Measurements from ENCODE around the gene LANCL3.
"Not testable (repeated sequence)": the region's sequence is repeated elsewhere in the genome, so short reads cannot be mapped to it uniquely, and the experiment has no call there.

The LANCL3 gene

GRCh38 chrX:37571426-37572107, at the start of gene LANCL3:
Gene LANCL3 (plus strand): TSS chrX:37571661. CDS start chrX:37571871, 210 bp downstream.
- not testable (repeated sequence) for DNase-seq (ENCODE audit: low spot score)

- DNase-seq (ENCODE audit: low spot score): not testable (repeated sequence)
Measured at GRCh38 chrX:37523673-37524072, 47.8 kb upstream of the LANCL3 start.

GRCh38 chrX:37541991-37542390, 29.5 kb upstream of the LANCL3 start:
- no peak for DNase-seq (ENCODE audit: low spot score)

- no peak for DNase-seq (ENCODE audit: low spot score)
Measured at GRCh38 chrX:37542791-37543190, 28.7 kb upstream of the LANCL3 start.

GRCh38 chrX:37543324-37543723, 28.1 kb upstream of the LANCL3 start:
- no peak for DNase-seq (ENCODE audit: low spot score)

- DNase-seq (ENCODE audit: low spot score): not testable (repeated sequence)
Measured at GRCh38 chrX:37544531-37544930, 26.9 kb upstream of the LANCL3 start.

GRCh38 chrX:37545066-37545465, 26.4 kb upstream of the LANCL3 start:
- no peak for DNase-seq (ENCODE audit: low spot score)

- not testable (repeated sequence) for DNase-seq (ENCODE audit: low spot score)
Measured at GRCh38 chrX:37549619-37550018, 21.8 kb upstream of the LANCL3 start.

GRCh38 chrX:37553476-37553875, 18.0 kb upstream of the LANCL3 start:
- no peak for DNase-seq (ENCODE audit: low spot score)

- DNase-seq (ENCODE audit: low spot score): not testable (repeated sequence)
Measured at GRCh38 chrX:37565254-37565653, 6.2 kb upstream of the LANCL3 start.

- DNase-seq (ENCODE audit: low spot score): not testable (repeated sequence)
Measured at GRCh38 chrX:37570349-37570748, 1.1 kb upstream of the LANCL3 start.

GRCh38 chrX:37572108-37572587, 687 bp downstream of the LANCL3 start:
- DNase-seq (ENCODE audit: low spot score): not testable (repeated sequence)

GRCh38 chrX:37573121-37573520, 1.7 kb downstream of the LANCL3 start:
- DNase-seq (ENCODE audit: low spot score): not testable (repeated sequence)

GRCh38 chrX:37578045-37578444, 6.6 kb downstream of the LANCL3 start:
- no peak for DNase-seq (ENCODE audit: low spot score)

- DNase-seq (ENCODE audit: low spot score): no peak
Measured at GRCh38 chrX:37580080-37580479, 8.6 kb downstream of the LANCL3 start.

- not testable (repeated sequence) for DNase-seq (ENCODE audit: low spot score)
Measured at GRCh38 chrX:37587337-37587736, 15.9 kb downstream of the LANCL3 start.

GRCh38 chrX:37590047-37590446, 18.6 kb downstream of the LANCL3 start:
- DNase-seq (ENCODE audit: low spot score): no peak

GRCh38 chrX:37594755-37595382, 23.4 kb downstream of the LANCL3 start:
- DNase-seq (ENCODE audit: low spot score): no peak

GRCh38 chrX:37599729-37600128, 28.3 kb downstream of the LANCL3 start:
- DNase-seq (ENCODE audit: low spot score): no peak

- DNase-seq (ENCODE audit: low spot score): no peak
Measured at GRCh38 chrX:37603938-37604409, 32.5 kb downstream of the LANCL3 start.

- no peak for DNase-seq (ENCODE audit: low spot score)
Measured at GRCh38 chrX:37607243-37607642, 35.8 kb downstream of the LANCL3 start.

GRCh38 chrX:37608156-37608555, 36.7 kb downstream of the LANCL3 start:
- no peak for DNase-seq (ENCODE audit: low spot score)

GRCh38 chrX:37609727-37610126, 38.3 kb downstream of the LANCL3 start:
- DNase-seq (ENCODE audit: low spot score): no peak
